GM12878 (cell line): Measurements from ENCODE around the gene SDCCAG8. TPM values are rescaled to one million over a fixed set of nuclear protein-coding genes. Genes with fewer than 3 reads are reported as not detected.

Experiments
- ATAC-seq: fragments of 200-7000 bp; cut with Tn5 transposase; 3 replicates; pipeline ENCODE4 v1.9.1; 2020; ENCODE audit warnings: mild to moderate bottlenecking, moderate library complexity
- BruUV-seq: library from RNA; stranded (reverse); fragments of 400-500 nt; replicated peaks from 2 replicates; lab custom pipeline; 2021; lab: Mats Ljungman, UMichigan
- CTCF ChIA-PET: fragments of 300-600 bp; sonication (Branson Sonifier 250); formaldehyde crosslinking; extraction: SDS; loops from one replicate; lab custom pipeline; 2021; ENCODE audit warnings: inconsistent platforms; lab: Yijun Ruan, JAX
- POLR2A ChIA-PET: fragments of 350-600 bp; formaldehyde crosslinking; extraction: SDS; loops from one replicate; lab custom pipeline; 2021; ENCODE audit warnings: inconsistent platforms; lab: Charles Lee
- RAD21 ChIA-PET: fragments of 300-600 bp; sonication (Branson Sonifier 250); formaldehyde crosslinking; loops from one replicate; lab custom pipeline; 2023; ENCODE audit warnings: antibody characterized with exemption; ENCODE audit not compliant: unreplicated experiment; lab: Charles Lee
- SMC1A ChIA-PET: fragments of 300-600 bp; sonication (Branson Sonifier 250); formaldehyde crosslinking; loops from one replicate; lab custom pipeline; 2023; ENCODE audit not compliant: unreplicated experiment, uncharacterized antibody; lab: Charles Lee
- DNase-seq: peaks from one replicate; pipeline ENCODE4 v3.0.0-alpha.2; 2011; ENCODE audit warnings: low read depth, low spot score
- FAIRE-seq: peaks from 3 replicates; lab custom pipeline; 2011; peaks lifted over from hg19 to GRCh38; lab: Jason Lieb, UNC
- H2AFZ ChIP-seq: 2 replicates; pipeline ENCODE4 v1.6.0; 2011; ENCODE audit warnings: low read depth, low read length, control low read depth; ENCODE audit not compliant: control insufficient read depth
- H3K27ac ChIP-seq: 2 replicates; pipeline ENCODE4 v1.5.1; 2011; ENCODE audit warnings: control low read depth; ENCODE audit not compliant: control insufficient read depth, insufficient read depth
- H3K27me3 ChIP-seq, 2 experiments: replicated peaks in 1 of 2; 2 replicates each; pipeline versions ENCODE4 v1.6.0 to v1.6.1; 2011; ENCODE audit warnings: low read length in 1 of 2; ENCODE audit not compliant: control insufficient read depth in 2 of 2, insufficient read depth in 2 of 2
- H3K36me3 ChIP-seq, 2 experiments: 2 replicates each; pipeline ENCODE4 v1.5.1; 2011; ENCODE audit warnings: low read length in 1 of 2; ENCODE audit not compliant: control insufficient read depth in 2 of 2, insufficient read depth in 2 of 2
- H3K4me1 ChIP-seq: 2 replicates; pipeline ENCODE4 v1.6.1; 2011; ENCODE audit warnings: mild to moderate bottlenecking, low read length, moderate library complexity, mixed read lengths; ENCODE audit not compliant: control insufficient read depth, insufficient read depth
- H3K4me2 ChIP-seq: 2 replicates; pipeline ENCODE4 v1.6.0; 2011; ENCODE audit warnings: control low read depth; ENCODE audit not compliant: control insufficient read depth, insufficient read depth
- H3K4me3 ChIP-seq: fragments of 200-600 bp; sonication (generic); 2 replicates; pipeline ENCODE4 v1.5.1; 2016
- H3K79me2 ChIP-seq: 2 replicates; pipeline ENCODE4 v1.6.0; 2011; ENCODE audit warnings: low read length; ENCODE audit not compliant: control insufficient read depth, insufficient read depth
- H3K9ac ChIP-seq: 2 replicates; pipeline ENCODE4 v1.8.0; 2011; ENCODE audit warnings: low read length, control low read depth, mixed read lengths; ENCODE audit not compliant: control insufficient read depth, insufficient read depth
- H3K9me3 ChIP-seq: replicated peaks from 3 replicates; pipeline ENCODE4 v1.5.1; 2011; ENCODE audit warnings: mild to moderate bottlenecking, low read length; ENCODE audit not compliant: control insufficient read depth, insufficient read depth
- H4K20me1 ChIP-seq: 2 replicates; pipeline ENCODE4 v1.6.0; 2011; ENCODE audit not compliant: control insufficient read depth, insufficient read depth
- NFYB ChIP-seq: IDR thresholded peaks from 2 replicates; pipeline ENCODE4 v1.6.1; 2011; ENCODE audit warnings: low read depth, mild to moderate bottlenecking, low read length, improper control_type of control experiment, moderate library complexity; ENCODE audit not compliant: insufficient read depth
- RELA ChIP-seq: fragments of 450-650 bp; IDR thresholded peaks from 2 replicates; pipeline ENCODE4 v1.8.0; 2014; ENCODE audit warnings: borderline replicate concordance; ENCODE audit not compliant: partially characterized antibody
- SUZ12 ChIP-seq: fragments of 200-600 bp; sonication (generic); IDR thresholded peaks from one replicate; pipeline ENCODE4 v1.6.1; 2018; ENCODE audit warnings: antibody characterized with exemption, mild to moderate bottlenecking; ENCODE audit not compliant: unreplicated experiment
- YBX1 ChIP-seq: fragments of 450-650 bp; IDR thresholded peaks from 2 replicates; pipeline ENCODE4 v1.6.1; 2016; ENCODE audit warnings: antibody characterized with exemption
- ZNF592 ChIP-seq: fragments of 450-650 bp; IDR thresholded peaks from 2 replicates; pipeline ENCODE4 v1.6.1; 2017; ENCODE audit warnings: mild to moderate bottlenecking, moderate library complexity
- ZSCAN29 ChIP-seq: fragments of 450-650 bp; IDR thresholded peaks from 2 replicates; pipeline ENCODE4 v1.6.1; 2017; ENCODE audit warnings: mild to moderate bottlenecking, moderate library complexity
- WGBS: methylation state at CpG from one replicate; pipeline ENCODE4 v1.1.6; 2016; ENCODE audit warnings: low lambda C conversion rate; ENCODE audit not compliant: insufficient replicate concordance, insufficient coverage; ENCODE audit errors: missing lambda C conversion rate; 5-methylcytosine and 5-hydroxymethylcytosine counted together
- in situ Hi-C: fragments of 300-500 bp; cut with MboI; formaldehyde crosslinking; loops from 9 replicates; pipeline ENCODE4 v1.14.3; 2018; ENCODE audit warnings: mixed read lengths
- intact Hi-C: fragments of 100-400 bp; cut with micrococcal nuclease; formaldehyde crosslinking; loops from one replicate; pipeline ENCODE4 v1.14.2; 2022; ENCODE audit not compliant: unreplicated experiment
- polyA plus RNA-seq, 11 experiments: library from polyadenylated mRNA; depleted of rRNA in 4 of 11; unstranded in 6 of 11; stranded (reverse) in 5 of 11; fragments of >200 nt; fragmentation: Nextera tagmentation in 4 of 11; fragmentation: Illumina TruSeq in 1 of 11; extraction: Ambion mirVana in 4 of 11; extraction: Trizol in 1 of 11; gene quantifications; 1 replicate in 1 of 11; 2 replicates in 10 of 11; pipeline versions ENCODE4 v1.2.1 to v1.2.3, GENCODE V29; 2011 to 2016; ENCODE audit warnings: inconsistent platforms in 2 of 11, missing spikeins in 2 of 11, low read depth in 1 of 11
- total RNA-seq, 4 experiments: library from RNA; depleted of rRNA in 3 of 4; stranded (reverse); fragments of >200 nt in 3 of 4; fragmentation: Illumina TruSeq in 1 of 4; extraction: Trizol in 1 of 4; gene quantifications; 2 replicates each; pipeline versions ENCODE4 v1.2.1 to v1.2.3, GENCODE V29; 2013 to 2021

Gene SDCCAG8
- total and polyA plus RNA-seq, 10 of the 15 experiments (the other 5 are each of a cell fraction or from before 2014, with no cell fraction given), result 15.0 to 25.6 (median 20.6) TPM

DNA sequence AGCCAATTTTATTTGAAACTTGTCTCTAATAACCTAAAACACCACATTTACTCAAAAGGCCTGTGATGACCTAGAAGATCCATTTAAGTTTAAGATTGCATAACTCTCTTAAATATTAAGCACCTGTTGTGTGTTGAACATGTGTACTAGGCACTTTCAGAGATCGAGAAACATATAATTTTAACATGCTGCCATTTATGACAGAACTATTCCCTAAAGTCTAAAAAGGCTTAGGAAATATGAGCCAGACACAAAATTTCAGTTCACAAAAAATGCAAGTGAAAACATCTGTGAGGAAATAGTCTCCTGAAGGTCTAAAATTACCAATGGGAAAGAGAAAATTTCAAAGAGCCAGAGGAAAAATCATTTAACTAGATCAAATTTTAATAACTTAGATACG lies 38.5 kb upstream of the SDCCAG8 start:
- ATAC-seq (no peak), FAIRE-seq (no peak), DNase-seq (no peak)
- Histone ChIP-seq H3K27ac (no peak overlapping the region), H2AFZ (no peak overlapping the region), H3K79me2 (no peaks in the 10 kb centered on the region; the same call in 1 of the 2 replicates), H3K9me3 (no peaks in the 10 kb centered on the region; the same call in 2 of the 3 replicates), H4K20me1 (no peaks in the 10 kb centered on the region), H3K27me3 (no peaks in the 10 kb centered on the region), H3K4me2 (no peak overlapping the region), H3K36me3 (peaks cover 0 to 11% of the 10 kb centered on the region in 2 experiments; a peak in 2 of 4 replicates), H3K4me1 (no peaks in the 10 kb centered on the region), H3K9ac (no peak overlapping the region), H3K4me3 (no peak overlapping the region)
- 98% methylated on average over 2 of the region's 2 CpGs for WGBS
- TF ChIP-seq RELA, result no peak
- no peak for TF ChIP-seq ZSCAN29
- no peak for TF ChIP-seq NFYB
- no peak for TF ChIP-seq ZNF592
- TF ChIP-seq YBX1, result no peak
- TF ChIP-seq SUZ12, result no peak
- RAD21 ChIA-PET, result no interaction called here
- POLR2A ChIA-PET, result no interaction called here
- SMC1A ChIA-PET, result interaction anchor here (0.9 kb wide), 1 partner anchor 34 kb away, joined by 3 read pairs; no protein-coding TSS in a partner anchor
- CTCF ChIA-PET, result no interaction called here
- BruUV-seq, result no TSS peak
- in situ Hi-C loops (no loop called here), intact Hi-C loops (no loop called here)
